ENCODE data around the gene PPM1H.
"Not testable (repeated sequence)": the region's sequence is repeated elsewhere in the genome, so short reads cannot be mapped to it uniquely, and the experiment has no call there.

Gene PPM1H

DNA sequence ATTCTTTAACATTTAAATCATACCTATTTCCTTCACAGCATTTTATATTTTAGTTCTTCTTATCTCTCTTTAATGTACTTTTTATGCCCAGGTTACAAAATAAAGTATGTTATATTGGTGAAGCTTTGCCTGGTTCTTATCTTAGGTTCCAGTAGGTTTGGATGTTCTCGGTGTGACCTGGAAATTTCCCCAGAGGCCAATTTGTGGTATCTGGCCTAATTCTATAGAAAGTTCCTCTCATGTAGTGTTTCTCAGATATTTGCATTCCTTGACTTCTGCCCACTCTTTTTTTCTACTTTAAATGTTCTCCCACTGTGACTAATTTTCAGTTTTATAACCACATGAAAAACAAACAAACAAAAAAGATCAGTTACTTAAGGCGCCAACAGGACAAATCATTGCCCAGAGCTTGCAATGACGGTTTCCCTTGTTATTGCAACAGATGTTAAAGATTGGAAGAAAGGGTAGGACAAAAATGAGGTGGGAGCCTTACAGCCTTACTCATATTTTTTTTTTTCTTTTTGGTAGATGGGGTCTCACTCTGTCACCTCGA is 41.2 kb upstream of the PPM1H start:
- no peak for DNase-seq
- no peaks in the 10 kb centered on the region for H3K36me3 Mint-ChIP-seq (ENCODE audit: low read depth)
- H3K4me1 Mint-ChIP-seq: peaks cover 9% of the 10 kb centered on the region
- peaks cover 12% of the 10 kb centered on the region for H3K9me3 Mint-ChIP-seq
- H3K27me3 Mint-ChIP-seq (ENCODE audit: low read depth, poor library complexity): no peaks in the 10 kb centered on the region
- no peak overlapping the region for H3K27ac Mint-ChIP-seq
- no peak overlapping the region for H3K4me3 Mint-ChIP-seq
- TF ChIP-seq, protein P1, sequence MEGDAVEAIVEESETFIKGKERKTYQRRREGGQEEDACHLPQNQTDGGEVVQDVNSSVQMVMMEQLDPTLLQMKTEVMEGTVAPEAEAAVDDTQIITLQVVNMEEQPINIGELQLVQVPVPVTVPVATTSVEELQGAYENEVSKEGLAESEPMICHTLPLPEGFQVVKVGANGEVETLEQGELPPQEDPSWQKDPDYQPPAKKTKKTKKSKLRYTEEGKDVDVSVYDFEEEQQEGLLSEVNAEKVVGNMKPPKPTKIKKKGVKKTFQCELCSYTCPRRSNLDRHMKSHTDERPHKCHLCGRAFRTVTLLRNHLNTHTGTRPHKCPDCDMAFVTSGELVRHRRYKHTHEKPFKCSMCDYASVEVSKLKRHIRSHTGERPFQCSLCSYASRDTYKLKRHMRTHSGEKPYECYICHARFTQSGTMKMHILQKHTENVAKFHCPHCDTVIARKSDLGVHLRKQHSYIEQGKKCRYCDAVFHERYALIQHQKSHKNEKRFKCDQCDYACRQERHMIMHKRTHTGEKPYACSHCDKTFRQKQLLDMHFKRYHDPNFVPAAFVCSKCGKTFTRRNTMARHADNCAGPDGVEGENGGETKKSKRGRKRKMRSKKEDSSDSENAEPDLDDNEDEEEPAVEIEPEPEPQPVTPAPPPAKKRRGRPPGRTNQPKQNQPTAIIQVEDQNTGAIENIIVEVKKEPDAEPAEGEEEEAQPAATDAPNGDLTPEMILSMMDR (IDR thresholded peaks at IDR 0.05): no peak

DNA sequence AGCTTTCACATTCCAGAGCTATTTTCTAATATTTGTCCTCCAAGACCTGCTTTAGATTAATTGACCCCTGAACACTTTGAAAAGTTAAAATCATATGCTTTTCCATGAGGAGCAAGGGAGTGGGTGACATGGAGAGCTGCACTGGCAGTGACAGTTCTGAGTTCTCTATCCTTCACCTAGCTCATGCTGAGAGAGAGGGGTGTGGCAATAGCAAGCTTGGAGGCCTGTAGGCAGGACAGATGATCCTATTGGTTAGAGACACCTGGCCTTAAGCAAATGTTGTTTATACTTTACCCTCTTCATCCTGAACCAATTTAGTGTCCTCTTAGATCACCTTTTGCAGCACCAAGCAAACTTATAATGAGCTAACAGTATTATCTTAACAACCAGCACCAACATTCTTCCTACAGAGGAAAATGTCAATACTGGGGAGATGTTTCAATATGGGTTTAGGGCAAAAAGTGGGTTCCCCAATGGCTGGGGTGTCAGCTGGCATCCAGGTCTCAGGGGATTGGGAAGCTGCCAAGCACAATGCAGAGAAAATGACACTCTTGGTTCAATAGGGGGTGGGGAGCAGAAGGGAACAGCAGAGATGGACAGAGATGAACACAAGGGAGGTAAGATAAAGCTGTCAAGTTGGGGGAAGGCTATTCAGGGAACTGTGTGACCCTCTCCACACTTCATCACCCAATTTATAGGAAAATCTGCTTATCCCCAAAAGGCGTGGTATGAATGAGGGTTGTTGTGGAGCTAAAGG is 37.0 kb upstream of the PPM1H start:
- Mint-ChIP-seq H3K27me3 (ENCODE audit: low read depth, poor library complexity) (peaks cover 3% of the 10 kb centered on the region), H3K9me3 (peaks cover 12% of the 10 kb centered on the region), H3K4me3 (no peak overlapping the region), H3K4me1 (peaks cover 9% of the 10 kb centered on the region), H3K36me3 (ENCODE audit: low read depth) (no peaks in the 10 kb centered on the region), H3K27ac (no peak overlapping the region)
- no peak for DNase-seq
- TF ChIP-seq, protein P1 (IDR thresholded peaks at IDR 0.05): no peak

DNA sequence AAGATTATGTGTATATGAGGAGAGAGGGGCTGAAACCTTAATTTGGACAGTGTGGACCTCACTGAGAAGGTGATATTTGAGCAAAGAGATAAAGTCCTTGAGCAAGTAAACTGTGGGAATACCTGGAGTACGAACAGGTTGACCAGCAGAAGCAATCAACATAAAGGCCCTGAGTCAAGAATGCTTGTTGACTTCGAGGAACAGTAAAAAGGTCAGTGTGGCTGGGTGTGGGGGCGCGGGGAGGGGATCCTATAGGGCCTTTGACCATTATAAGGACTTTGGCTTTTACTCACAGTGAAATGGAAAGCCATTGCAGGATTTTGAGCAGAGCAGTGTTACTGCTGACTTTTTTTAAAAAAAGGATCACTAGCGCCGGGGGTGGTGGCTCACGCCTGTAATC is 34.7 kb upstream of the PPM1H start:
- H3K4me3 Mint-ChIP-seq: no peak overlapping the region
- peaks cover 3% of the 10 kb centered on the region for H3K9me3 Mint-ChIP-seq
- no peak overlapping the region for H3K27ac Mint-ChIP-seq
- H3K36me3 Mint-ChIP-seq (ENCODE audit: low read depth): no peaks in the 10 kb centered on the region
- TF ChIP-seq, protein P1 (IDR thresholded peaks at IDR 0.05): no peak
- peaks cover 9% of the 10 kb centered on the region for H3K4me1 Mint-ChIP-seq
- peaks cover 7% of the 10 kb centered on the region for H3K27me3 Mint-ChIP-seq (ENCODE audit: low read depth, poor library complexity)
- DNase-seq: no peak

DNA sequence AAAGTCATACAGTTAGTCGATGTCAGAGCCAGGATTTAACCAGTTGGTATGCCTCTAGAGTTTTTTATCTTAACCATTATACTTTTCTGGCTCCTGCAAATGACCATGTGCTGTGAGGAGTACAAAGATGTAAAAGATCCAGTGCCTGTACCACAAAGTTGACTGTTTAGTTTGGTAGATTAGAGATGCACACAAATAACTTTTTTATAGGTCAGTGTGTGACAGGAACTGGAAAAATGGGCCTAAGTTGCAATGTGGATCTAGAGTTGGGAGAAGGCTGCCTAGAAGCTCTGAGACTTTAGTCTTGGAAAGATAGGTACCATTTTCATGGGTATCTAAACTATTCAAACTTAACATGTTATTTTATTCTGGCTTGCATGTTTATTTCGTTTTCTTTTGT is 32.8 kb upstream of the PPM1H start:
- peaks cover 7% of the 10 kb centered on the region for H3K27me3 Mint-ChIP-seq (ENCODE audit: low read depth, poor library complexity)
- H3K4me3 Mint-ChIP-seq: no peak overlapping the region
- no peak for DNase-seq
- TF ChIP-seq, protein P1 (IDR thresholded peaks at IDR 0.05): no peak
- no peak overlapping the region for H3K27ac Mint-ChIP-seq
- no peaks in the 10 kb centered on the region for H3K36me3 Mint-ChIP-seq (ENCODE audit: low read depth)
- no peaks in the 10 kb centered on the region for H3K9me3 Mint-ChIP-seq
- peaks cover 9% of the 10 kb centered on the region for H3K4me1 Mint-ChIP-seq

DNA sequence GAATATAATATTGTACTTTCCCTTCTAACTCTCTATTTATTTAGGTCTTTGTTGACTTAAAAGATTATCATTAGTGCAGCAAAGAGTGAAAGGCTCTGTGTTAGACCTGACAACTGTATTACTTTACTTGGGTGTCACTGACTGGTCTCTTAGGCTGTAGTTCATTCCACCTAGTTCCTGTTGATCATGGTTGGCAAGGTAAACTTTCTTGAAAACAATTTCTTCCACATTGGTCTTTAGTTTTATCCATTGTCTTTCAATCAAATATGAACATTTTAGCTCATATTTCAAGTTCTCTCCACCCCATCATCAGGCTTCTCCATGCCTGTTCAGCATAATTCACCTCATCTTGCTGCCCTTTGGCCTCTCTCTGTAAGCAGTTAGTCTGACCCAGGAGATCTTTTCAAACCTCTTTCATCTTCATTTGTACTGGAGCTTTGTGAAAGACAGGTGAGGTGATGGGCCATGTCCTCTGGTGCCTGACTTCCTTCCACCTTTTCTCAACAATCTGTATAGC is 32.1 kb upstream of the PPM1H start:
- H3K36me3 Mint-ChIP-seq (ENCODE audit: low read depth): no peaks in the 10 kb centered on the region

DNA sequence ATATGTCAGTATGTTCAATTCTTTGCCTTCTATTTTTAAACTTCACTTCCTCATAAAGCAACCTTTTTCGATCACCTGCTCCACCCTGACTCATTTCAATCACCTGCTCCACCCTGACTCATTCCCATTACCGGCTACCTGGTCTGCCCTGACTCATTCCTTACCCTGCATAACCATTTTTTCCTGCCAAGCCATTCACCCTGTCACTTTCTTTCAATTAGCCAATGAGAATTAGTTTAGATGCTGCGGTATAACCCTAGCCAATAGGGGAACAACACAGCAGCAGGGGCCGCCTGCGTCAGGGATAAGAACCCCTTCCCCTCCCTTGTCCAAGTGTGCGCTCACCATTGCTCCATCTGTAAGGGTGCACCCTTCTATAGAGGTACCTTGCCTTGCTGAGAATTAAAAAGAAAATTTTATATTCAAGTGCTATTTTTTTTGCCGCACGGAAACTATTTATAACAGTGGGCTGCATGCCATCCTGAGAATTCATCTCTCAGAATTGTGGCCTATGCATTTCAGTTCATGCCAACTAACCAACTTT is 31.6 kb upstream of the PPM1H start:
- H3K4me1 Mint-ChIP-seq; DNase-seq; H3K9me3 Mint-ChIP-seq; H3K27me3 Mint-ChIP-seq (ENCODE audit: low read depth, poor library complexity); H3K36me3 Mint-ChIP-seq (ENCODE audit: low read depth); H3K4me3 Mint-ChIP-seq: not testable (repeated sequence)
- H3K27ac Mint-ChIP-seq: peak overlapping the region; percentile 7

More for the DNA sequence above, 32.1 kb upstream of the PPM1H start:
- H3K27me3 Mint-ChIP-seq (ENCODE audit: low read depth, poor library complexity): peaks cover 7% of the 10 kb centered on the region
- H3K4me3 Mint-ChIP-seq: no peak overlapping the region
- TF ChIP-seq, protein P1 (IDR thresholded peaks at IDR 0.05): no peak
- H3K27ac Mint-ChIP-seq: no peak overlapping the region
- H3K4me1 Mint-ChIP-seq: peaks cover 8% of the 10 kb centered on the region
- no peak for DNase-seq
- H3K9me3 Mint-ChIP-seq: no peaks in the 10 kb centered on the region

DNA sequence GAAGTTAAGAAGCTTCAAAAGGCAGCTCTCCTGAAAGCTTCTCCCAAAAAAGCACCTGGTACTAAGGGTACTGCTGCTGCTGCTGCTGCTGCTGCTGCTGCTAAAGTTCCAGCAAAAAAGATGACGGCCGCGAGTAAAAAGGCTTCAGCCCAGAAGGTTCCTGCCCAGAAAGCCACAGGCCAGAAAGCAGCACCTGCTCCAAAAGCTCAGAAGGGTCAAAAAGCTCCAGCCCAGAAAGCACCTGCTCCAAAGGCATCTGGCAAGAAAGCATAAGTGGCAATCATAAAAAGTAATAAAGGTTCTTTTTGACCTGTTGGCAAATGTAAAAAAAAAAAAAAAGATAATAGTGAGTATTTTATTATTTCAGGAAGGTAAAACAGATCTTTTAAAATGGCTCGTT is 30.8 kb upstream of the PPM1H start:
- not testable (repeated sequence) for H3K4me1 Mint-ChIP-seq; H3K9me3 Mint-ChIP-seq; DNase-seq; H3K36me3 Mint-ChIP-seq (ENCODE audit: low read depth); H3K4me3 Mint-ChIP-seq; H3K27ac Mint-ChIP-seq; H3K27me3 Mint-ChIP-seq (ENCODE audit: low read depth, poor library complexity)

DNA sequence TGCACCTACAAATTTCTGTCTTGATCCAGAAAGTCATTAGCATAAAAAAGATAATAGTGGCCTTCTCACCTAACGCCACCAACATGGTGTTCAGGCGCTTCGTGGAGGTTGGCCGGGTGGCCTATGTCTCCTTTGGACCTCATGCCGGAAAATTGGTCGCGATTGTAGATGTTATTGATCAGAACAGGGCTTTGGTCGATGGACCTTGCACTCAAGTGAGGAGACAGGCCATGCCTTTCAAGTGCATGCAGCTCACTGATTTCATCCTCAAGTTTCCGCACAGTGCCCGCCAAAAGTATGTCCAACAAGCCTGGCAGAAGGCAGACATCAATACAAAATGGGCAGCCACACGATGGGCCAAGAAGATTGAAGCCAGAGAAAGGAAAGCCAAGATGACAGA is 30.3 kb upstream of the PPM1H start:
- H3K4me3 Mint-ChIP-seq; H3K4me1 Mint-ChIP-seq; H3K36me3 Mint-ChIP-seq (ENCODE audit: low read depth); H3K27me3 Mint-ChIP-seq (ENCODE audit: low read depth, poor library complexity); H3K9me3 Mint-ChIP-seq; H3K27ac Mint-ChIP-seq; DNase-seq: not testable (repeated sequence)
